Esophagus squamous epithelium (tissue), 4 donors: ENCODE data around the gene H6PD.

Source experiments
- POLR2A ChIP-seq, 4 donors: fragments of 450-650 bp; IDR thresholded peaks; one replicate each; pipeline ENCODE4 v1.6.1; 2017; ENCODE audit warnings: antibody characterized with exemption in 4 of 4, mild to moderate bottlenecking in 4 of 4, moderate library complexity in 3 of 4
- TF ChIP-seq, protein P1 (sequence below), 6 experiments: fragments of 450-650 bp in 4 of 6; fragments of 200-600 bp in 2 of 6; sonication (generic) in 2 of 6; IDR thresholded peaks; one replicate each; pipeline ENCODE4 v1.5.1; 2016 to 2019; ENCODE audit warnings: antibody characterized with exemption in 6 of 6, mild to moderate bottlenecking in 4 of 6, moderate library complexity in 4 of 6

- TF ChIP-seq, protein P1, sequence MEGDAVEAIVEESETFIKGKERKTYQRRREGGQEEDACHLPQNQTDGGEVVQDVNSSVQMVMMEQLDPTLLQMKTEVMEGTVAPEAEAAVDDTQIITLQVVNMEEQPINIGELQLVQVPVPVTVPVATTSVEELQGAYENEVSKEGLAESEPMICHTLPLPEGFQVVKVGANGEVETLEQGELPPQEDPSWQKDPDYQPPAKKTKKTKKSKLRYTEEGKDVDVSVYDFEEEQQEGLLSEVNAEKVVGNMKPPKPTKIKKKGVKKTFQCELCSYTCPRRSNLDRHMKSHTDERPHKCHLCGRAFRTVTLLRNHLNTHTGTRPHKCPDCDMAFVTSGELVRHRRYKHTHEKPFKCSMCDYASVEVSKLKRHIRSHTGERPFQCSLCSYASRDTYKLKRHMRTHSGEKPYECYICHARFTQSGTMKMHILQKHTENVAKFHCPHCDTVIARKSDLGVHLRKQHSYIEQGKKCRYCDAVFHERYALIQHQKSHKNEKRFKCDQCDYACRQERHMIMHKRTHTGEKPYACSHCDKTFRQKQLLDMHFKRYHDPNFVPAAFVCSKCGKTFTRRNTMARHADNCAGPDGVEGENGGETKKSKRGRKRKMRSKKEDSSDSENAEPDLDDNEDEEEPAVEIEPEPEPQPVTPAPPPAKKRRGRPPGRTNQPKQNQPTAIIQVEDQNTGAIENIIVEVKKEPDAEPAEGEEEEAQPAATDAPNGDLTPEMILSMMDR (IDR thresholded peaks at IDR 0.05) = no peak
- no peak for TF ChIP-seq POLR2A (IDR thresholded peaks at IDR 0.05)
Observed at GRCh38 chr1:9263276-9263855, 28.8 kb downstream of the H6PD start.
